ENCODE data around the gene PAX8. TPM values are rescaled to one million over a fixed set of nuclear protein-coding genes. Genes with fewer than 3 reads are reported as not detected.

PAX8 gene
- total and polyA plus RNA-seq, 10 of the 15 experiments (the other 5 are each of a cell fraction or from before 2014, with no cell fraction given) = 0.16 to 2.5 (median 0.97) TPM

- Histone ChIP-seq H3K9me3 (replicated peaks; ENCODE audit: control insufficient read depth, insufficient read depth, low read length) (no peaks in the 10 kb centered on the region; the same call in 1 of the 3 replicates), H4K20me1 (ENCODE audit: control insufficient read depth, insufficient read depth) (no peaks in the 10 kb centered on the region), H3K27ac (ENCODE audit: control insufficient read depth, insufficient read depth) (no peak overlapping the region), H3K27me3 (replicated peaks in 1 of 2; ENCODE audit: control insufficient read depth in 2 of 2, insufficient read depth in 2 of 2, low read length in 1 of 2) (no peaks in the 10 kb centered on the region), H3K9ac (ENCODE audit: control insufficient read depth, insufficient read depth, low read length) (no peak overlapping the region), H2AFZ (ENCODE audit: control insufficient read depth, low read depth, low read length) (no peak overlapping the region), H3K4me3 (no peak overlapping the region), H3K4me2 (ENCODE audit: control insufficient read depth, insufficient read depth) (no peak overlapping the region), H3K36me3 (ENCODE audit: control insufficient read depth in 2 of 2, insufficient read depth in 2 of 2, low read length in 1 of 2) (no peaks in the 10 kb centered on the region), H3K4me1 (ENCODE audit: control insufficient read depth, insufficient read depth, low read length) (peaks cover 18% of the 10 kb centered on the region), H3K79me2 (ENCODE audit: control insufficient read depth, insufficient read depth, low read length) (peaks cover 12% of the 10 kb centered on the region)
- ChIA-PET RAD21 (ENCODE audit: unreplicated experiment) (interaction anchor here (1.1 kb wide), 1 partner anchor 31 kb away, joined by 3 read pairs; no protein-coding TSS in a partner anchor), SMC1A (ENCODE audit: uncharacterized antibody, unreplicated experiment) (no interaction called here), CTCF (no interaction called here), POLR2A (no interaction called here)
- in situ Hi-C loops (cut with MboI) = no loop called here
- FAIRE-seq = no peak
- DNase-seq (ENCODE audit: low read depth, low spot score) = no peak
- TF ChIP-seq ZBED1 (IDR thresholded peaks at IDR 0.05; ENCODE audit: borderline replicate concordance) (no peak), RFX5 (IDR thresholded peaks at IDR 0.05; ENCODE audit: low read depth, low read length) (no peak), CHD1 (IDR thresholded peaks at IDR 0.05; ENCODE audit: low read depth, low read length) (no peak), NRF1 (conservative IDR thresholded peaks at IDR 0.05; ENCODE audit: low read depth, low read length) (no peak), ZSCAN29 (IDR thresholded peaks at IDR 0.05) (no peak), MYB (IDR thresholded peaks at IDR 0.05; ENCODE audit: borderline replicate concordance, low read depth, low read length) (no peak), ZNF592 (IDR thresholded peaks at IDR 0.05) (no peak), SIN3A (IDR thresholded peaks at IDR 0.05; ENCODE audit: low read depth, low read length) (no peak), POU2F2 (IDR thresholded peaks at IDR 0.05; ENCODE audit: borderline replicate concordance, low read depth, low read length) (no peak), CREM (IDR thresholded peaks at IDR 0.05; ENCODE audit: low read depth) (no peak), POLR2AphosphoS2 (IDR thresholded peaks at IDR 0.05; ENCODE audit: low read depth, low read length) (no peak)
- intact Hi-C loops (cut with micrococcal nuclease; ENCODE audit: unreplicated experiment) = no loop called here
- ATAC-seq = no peak
- 100% methylated on average over 3 of the region's 3 CpGs for WGBS (ENCODE audit: insufficient coverage, insufficient replicate concordance, low lambda C conversion rate, missing lambda C conversion rate)
- BruUV-seq (replicated peaks) = no TSS peak
Observed at GRCh38 chr2:113169586-113169985, 109.1 kb downstream of the PAX8 start.

Data from GM12878 (cell line).